Upper lobe of right lung (tissue), 1 donor: ENCODE measurements around the gene VRK2. TPM values are rescaled to one million over a fixed set of nuclear protein-coding genes. Genes with fewer than 3 reads are reported as not detected.
"Not testable (repeated sequence)": the region's sequence is repeated elsewhere in the genome, so short reads cannot be mapped to it uniquely, and the experiment has no call there.

Experiments
- ATAC-seq: fragments of 200-7000 bp; cut with Tn5 transposase; one replicate; pipeline ENCODE4 v1.9.1; 2020; ENCODE audit warnings: mild to moderate bottlenecking, moderate library complexity
- DNase-seq: peaks from one replicate; pipeline ENCODE4 v3.0.0-alpha.2; 2020
- H3K27ac ChIP-seq: fragments of 200-600 bp; one replicate; pipeline ENCODE4 v1.8.0; 2022
- H3K27me3 ChIP-seq: fragments of 200-600 bp; one replicate; pipeline ENCODE4 v1.8.0; 2022; ENCODE audit warnings: mild to moderate bottlenecking
- H3K36me3 ChIP-seq: fragments of 200-600 bp; one replicate; pipeline ENCODE4 v1.8.0; 2022
- H3K4me1 ChIP-seq: fragments of 200-600 bp; one replicate; pipeline ENCODE4 v1.8.0; 2022
- H3K4me3 ChIP-seq: fragments of 200-600 bp; one replicate; pipeline ENCODE4 v1.8.0; 2022; ENCODE audit warnings: mild to moderate bottlenecking
- H3K9me3 ChIP-seq: fragments of 200-600 bp; one replicate; pipeline ENCODE4 v1.8.0; 2022
- CTCF ChIP-seq: fragments of 200-600 bp; IDR thresholded peaks from one replicate; pipeline ENCODE4 v1.8.0; 2022; ENCODE audit warnings: antibody characterized with exemption
- intact Hi-C: fragments of 100-400 bp; cut with DNase I; formaldehyde crosslinking; loops from one replicate; pipeline ENCODE4 v1.11.0; 2022
- total RNA-seq: library from RNA; stranded (reverse); fragmentation: NEBNext Ultra II Directional; extraction: Animal tissue kit (Norgen Biotek cat#: 25700); gene quantifications from one replicate; pipeline ENCODE4 v1.2.1, GENCODE V29; 2021
- donor health status: DM: no; HTN: yes; CAD: no; lungs with severe emphysema.

The VRK2 gene
- total RNA-seq, 1 donor from 2014 or later, result 23.8 TPM

- TF ChIP-seq CTCF, result no peak
- Histone ChIP-seq H3K4me3 (no peak overlapping the region), H3K27me3 (no peaks in the 10 kb centered on the region), H3K4me1 (no peaks in the 10 kb centered on the region), H3K9me3 (no peaks in the 10 kb centered on the region), H3K27ac (no peak overlapping the region), H3K36me3 (no peaks in the 10 kb centered on the region)
- ATAC-seq (no peak), DNase-seq (no peak)
- intact Hi-C loops, result no loop called here
Observed at GRCh38 chr2:58110765-58111164, 64.2 kb downstream of the VRK2 start.

- H3K9me3 ChIP-seq, H3K27ac ChIP-seq, H3K4me3 ChIP-seq, intact Hi-C loops, H3K27me3 ChIP-seq, H3K36me3 ChIP-seq, DNase-seq, ATAC-seq, H3K4me1 ChIP-seq: not testable (repeated sequence)
Observed at GRCh38 chr2:58113563-58113962, 67.0 kb downstream of the VRK2 start.

GRCh38 chr2:58120626-58121229, 74.1 kb downstream of the VRK2 start:
- H3K9me3 ChIP-seq, result no peaks in the 10 kb centered on the region
- H3K4me3 ChIP-seq, result no peak overlapping the region
- intact Hi-C loops, result no loop called here
- TF ChIP-seq CTCF, result no peak
- DNase-seq, result no peak
- no peak overlapping the region for H3K27ac ChIP-seq
- no peaks in the 10 kb centered on the region for H3K4me1 ChIP-seq
- H3K36me3 ChIP-seq, result peaks cover 10% of the 10 kb centered on the region
- no peak for ATAC-seq
- no peaks in the 10 kb centered on the region for H3K27me3 ChIP-seq

GRCh38 chr2:58122040-58122439, 75.4 kb downstream of the VRK2 start:
- intact Hi-C loops, result no loop called here

GRCh38 chr2:58122540-58122939, 75.9 kb downstream of the VRK2 start:
- intact Hi-C loops, result no loop called here
- ATAC-seq (no peak), DNase-seq (no peak)
- no peak overlapping the region for H3K27ac ChIP-seq
- H3K36me3 ChIP-seq, result peaks cover 10% of the 10 kb centered on the region
- H3K4me3 ChIP-seq, result no peak overlapping the region
- H3K4me1 ChIP-seq, result no peaks in the 10 kb centered on the region
- no peaks in the 10 kb centered on the region for H3K27me3 ChIP-seq
- no peaks in the 10 kb centered on the region for H3K9me3 ChIP-seq
- no peak for TF ChIP-seq CTCF

More at GRCh38 chr2:58122040-58122439, 75.4 kb downstream of the VRK2 start:
- Histone ChIP-seq H3K27me3 (no peaks in the 10 kb centered on the region), H3K4me1 (no peaks in the 10 kb centered on the region), H3K36me3 (peaks cover 10% of the 10 kb centered on the region), H3K27ac (no peak overlapping the region), H3K9me3 (no peaks in the 10 kb centered on the region), H3K4me3 (no peak overlapping the region)
- ATAC-seq, result no peak
- no peak for TF ChIP-seq CTCF
- no peak for DNase-seq

- DNase-seq, result no peak
- TF ChIP-seq CTCF, result no peak
- intact Hi-C loops, result no loop called here
Observed at GRCh38 chr2:58127111-58127510, 80.5 kb downstream of the VRK2 start.

More at GRCh38 chr2:58127111-58127510, 80.5 kb downstream of the VRK2 start:
- ATAC-seq, result no peak
- Histone ChIP-seq H3K4me3 (no peak overlapping the region), H3K36me3 (peaks cover 10% of the 10 kb centered on the region), H3K27ac (no peak overlapping the region), H3K27me3 (no peaks in the 10 kb centered on the region), H3K4me1 (peaks cover 4% of the 10 kb centered on the region), H3K9me3 (no peaks in the 10 kb centered on the region)
